Measurements from ENCODE around the gene SIGLEC8. TPM values are rescaled to one million over a fixed set of nuclear protein-coding genes. Genes with fewer than 3 reads are reported as not detected.

Gene SIGLEC8
- 0.13 and 1.2 TPM in 2 replicates for total RNA-seq
- polyA plus RNA-seq, result 0.28 TPM in 1 of 2 replicates, not detected in the other

DNA sequence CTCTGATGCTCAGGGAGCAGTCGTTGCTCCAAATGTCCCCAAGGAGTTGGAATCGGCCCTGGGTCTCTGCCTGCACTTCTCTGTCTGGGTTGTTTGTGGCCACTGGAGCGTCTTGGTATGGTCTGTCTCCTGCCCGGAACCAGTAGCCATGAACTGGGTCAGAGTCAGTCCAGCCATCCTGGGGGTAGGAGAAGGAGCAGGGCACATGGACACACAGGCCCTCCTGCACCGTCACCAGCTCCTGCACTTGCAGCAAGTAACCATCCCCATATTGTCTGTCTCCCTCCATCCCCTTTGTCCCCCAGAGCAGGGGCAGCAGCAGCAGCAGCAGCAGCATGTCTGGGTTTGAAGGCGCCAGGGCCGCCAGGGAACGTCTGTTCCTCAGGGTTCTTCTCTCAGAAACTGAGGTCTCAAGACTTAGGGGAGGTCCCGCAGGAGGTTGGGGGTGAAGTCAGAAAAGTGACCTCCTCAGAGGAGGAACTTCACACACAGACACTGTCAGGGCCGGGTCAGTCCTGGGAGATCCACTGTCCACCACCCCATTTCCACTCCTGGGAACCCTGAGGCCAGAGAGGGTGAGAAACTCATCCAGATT lies at the start of gene SIGLEC8:
Gene SIGLEC8, minus strand, starts transcription at position 404 of the 595 bp plus-strand sequence. Its CDS starts 67 bp downstream, at position 337.
- WGBS (ENCODE audit: low lambda C conversion rate, missing lambda C conversion rate), result 77% methylated on average over 10 of the region's 10 CpGs
- no peaks in the 10 kb centered on the region for H3K79me2 ChIP-seq
- no peaks in the 10 kb centered on the region for H3K9me3 ChIP-seq (ENCODE audit: low read depth)
- H2AFZ ChIP-seq, result no peak within 1 kb of the TSS
- no peak for DNase-seq (ENCODE audit: low spot score)
- no peaks in the 10 kb centered on the region for H3K27me3 ChIP-seq
- H3K4me1 ChIP-seq (ENCODE audit: insufficient read depth), result no peaks in the 10 kb centered on the region
- H3K36me3 ChIP-seq (replicated peaks; ENCODE audit: insufficient read depth, low read depth), result no peaks in the 10 kb centered on the region
- no peaks in the 10 kb centered on the region for H3K9me2 ChIP-seq (replicated peaks; ENCODE audit: insufficient read depth)
- H4K20me1 ChIP-seq (ENCODE audit: insufficient read depth, poor library complexity, severe bottlenecking), result no peaks in the 10 kb centered on the region
- H3K4me3 ChIP-seq, result no peak within 1 kb of the TSS
- no peak within 1 kb of the TSS for H3K4me2 ChIP-seq
- TF ChIP-seq EZH2phosphoT487 (IDR thresholded peaks at IDR 0.05; ENCODE audit: low read depth, severe bottlenecking, unreplicated experiment) (no peak), EZH2 (IDR thresholded peaks at IDR 0.05; ENCODE audit: borderline replicate concordance) (no peak)
- TF ChIP-seq, protein P1, sequence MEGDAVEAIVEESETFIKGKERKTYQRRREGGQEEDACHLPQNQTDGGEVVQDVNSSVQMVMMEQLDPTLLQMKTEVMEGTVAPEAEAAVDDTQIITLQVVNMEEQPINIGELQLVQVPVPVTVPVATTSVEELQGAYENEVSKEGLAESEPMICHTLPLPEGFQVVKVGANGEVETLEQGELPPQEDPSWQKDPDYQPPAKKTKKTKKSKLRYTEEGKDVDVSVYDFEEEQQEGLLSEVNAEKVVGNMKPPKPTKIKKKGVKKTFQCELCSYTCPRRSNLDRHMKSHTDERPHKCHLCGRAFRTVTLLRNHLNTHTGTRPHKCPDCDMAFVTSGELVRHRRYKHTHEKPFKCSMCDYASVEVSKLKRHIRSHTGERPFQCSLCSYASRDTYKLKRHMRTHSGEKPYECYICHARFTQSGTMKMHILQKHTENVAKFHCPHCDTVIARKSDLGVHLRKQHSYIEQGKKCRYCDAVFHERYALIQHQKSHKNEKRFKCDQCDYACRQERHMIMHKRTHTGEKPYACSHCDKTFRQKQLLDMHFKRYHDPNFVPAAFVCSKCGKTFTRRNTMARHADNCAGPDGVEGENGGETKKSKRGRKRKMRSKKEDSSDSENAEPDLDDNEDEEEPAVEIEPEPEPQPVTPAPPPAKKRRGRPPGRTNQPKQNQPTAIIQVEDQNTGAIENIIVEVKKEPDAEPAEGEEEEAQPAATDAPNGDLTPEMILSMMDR (IDR thresholded peaks at IDR 0.05; ENCODE audit: poor library complexity), result no peak
- no peak within 1 kb of the TSS for H3K27ac ChIP-seq

DNA sequence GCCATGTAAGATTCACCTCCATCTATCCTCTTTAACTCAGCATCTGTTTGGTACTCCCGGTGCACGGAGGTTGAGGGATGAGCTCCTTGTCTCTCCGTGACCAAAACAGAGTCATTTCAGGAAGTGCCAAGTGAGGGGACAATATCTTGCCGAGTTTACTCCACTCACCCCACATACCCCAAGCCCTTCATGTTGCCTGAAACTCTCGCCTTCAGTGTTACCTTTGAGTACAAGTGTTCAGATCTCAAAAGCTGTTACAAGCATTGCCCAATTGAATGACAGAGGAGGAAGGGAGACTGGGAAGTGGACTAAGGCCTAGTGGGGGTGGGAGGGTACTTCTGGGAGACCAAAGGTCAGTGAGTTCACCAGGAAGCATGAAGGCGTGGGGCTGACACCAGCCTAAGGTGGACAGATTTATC lies 49.4 kb upstream of the SIGLEC8 start:
- no peak overlapping the region for H3K4me3 ChIP-seq
- H3K79me2 ChIP-seq, result no peaks in the 10 kb centered on the region
- H3K4me2 ChIP-seq, result no peak overlapping the region
- no peaks in the 10 kb centered on the region for H3K9me2 ChIP-seq (replicated peaks; ENCODE audit: insufficient read depth)
- no peak overlapping the region for H3K27ac ChIP-seq
- TF ChIP-seq EZH2phosphoT487 (IDR thresholded peaks at IDR 0.05; ENCODE audit: low read depth, severe bottlenecking, unreplicated experiment), result no peak
- H2AFZ ChIP-seq, result no peak overlapping the region
- H4K20me1 ChIP-seq (ENCODE audit: insufficient read depth, poor library complexity, severe bottlenecking), result no peaks in the 10 kb centered on the region
- no peaks in the 10 kb centered on the region for H3K27me3 ChIP-seq
- no peaks in the 10 kb centered on the region for H3K9me3 ChIP-seq (ENCODE audit: low read depth)
- no peaks in the 10 kb centered on the region for H3K4me1 ChIP-seq (ENCODE audit: insufficient read depth)
- 73% methylated on average over 6 of the region's 6 CpGs for WGBS (ENCODE audit: low lambda C conversion rate, missing lambda C conversion rate)
- no peak for DNase-seq (ENCODE audit: low spot score)
- no peaks in the 10 kb centered on the region for H3K36me3 ChIP-seq (replicated peaks; ENCODE audit: insufficient read depth, low read depth)

DNA sequence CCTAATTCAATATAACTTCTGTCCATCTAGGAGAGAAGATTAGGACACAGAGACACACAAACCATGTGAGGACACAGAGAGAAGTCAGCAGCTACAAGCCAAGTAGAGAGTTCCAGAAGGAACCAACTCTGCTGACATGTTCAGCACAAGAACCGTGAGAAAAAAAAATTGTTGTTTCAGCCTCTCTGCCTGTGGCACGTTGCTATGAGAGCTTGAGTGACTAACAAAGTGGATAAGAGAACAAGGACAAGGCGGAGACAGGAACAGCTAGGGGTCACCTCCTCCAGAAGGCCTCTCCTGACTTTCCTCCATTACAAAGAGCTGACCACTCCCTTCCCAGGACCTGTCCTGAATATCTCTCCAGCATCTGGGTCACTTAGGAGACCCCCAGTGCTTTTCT lies 48.9 kb upstream of the SIGLEC8 start:
- no peak overlapping the region for H3K4me2 ChIP-seq
- no peaks in the 10 kb centered on the region for H3K27me3 ChIP-seq
- H3K4me3 ChIP-seq, result no peak overlapping the region
- H3K9me3 ChIP-seq (ENCODE audit: low read depth), result no peaks in the 10 kb centered on the region
- no peak overlapping the region for H2AFZ ChIP-seq
- H3K27ac ChIP-seq, result no peak overlapping the region
- 41% methylated on average over 3 of the region's 3 CpGs for WGBS (ENCODE audit: low lambda C conversion rate, missing lambda C conversion rate)
- no peak for DNase-seq (ENCODE audit: low spot score)
- TF ChIP-seq EZH2 (IDR thresholded peaks at IDR 0.05; ENCODE audit: borderline replicate concordance) (no peak), EZH2phosphoT487 (IDR thresholded peaks at IDR 0.05; ENCODE audit: low read depth, severe bottlenecking, unreplicated experiment) (no peak)
- TF ChIP-seq, protein P1 (IDR thresholded peaks at IDR 0.05; ENCODE audit: poor library complexity), result no peak
- no peaks in the 10 kb centered on the region for H3K9me2 ChIP-seq (replicated peaks; ENCODE audit: insufficient read depth)
- H3K4me1 ChIP-seq (ENCODE audit: insufficient read depth), result no peaks in the 10 kb centered on the region
- no peaks in the 10 kb centered on the region for H4K20me1 ChIP-seq (ENCODE audit: insufficient read depth, poor library complexity, severe bottlenecking)
- H3K36me3 ChIP-seq (replicated peaks; ENCODE audit: insufficient read depth, low read depth), result no peaks in the 10 kb centered on the region
- no peaks in the 10 kb centered on the region for H3K79me2 ChIP-seq

DNA sequence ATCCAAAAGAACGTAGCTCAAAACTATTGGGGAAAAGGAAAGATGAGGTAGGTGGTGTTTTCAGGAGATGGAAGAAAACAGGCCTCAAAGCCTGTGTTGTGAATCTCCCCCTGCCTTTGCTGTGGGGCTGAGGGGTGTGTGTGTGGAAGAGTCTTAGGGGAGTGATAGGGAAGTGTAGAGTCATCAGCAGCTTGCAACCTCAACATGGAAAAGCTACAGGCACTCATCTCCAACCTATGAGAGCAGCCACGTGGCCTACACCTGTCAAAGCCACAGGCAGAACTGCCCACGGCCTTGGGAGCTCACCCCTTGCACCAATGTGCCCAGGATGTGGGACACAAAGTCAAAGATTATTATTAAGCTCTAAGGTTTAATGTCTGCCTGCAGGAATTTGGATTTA lies 47.6 kb upstream of the SIGLEC8 start:
- no peak for DNase-seq (ENCODE audit: low spot score)
- Histone ChIP-seq H3K9me3 (ENCODE audit: low read depth) (no peaks in the 10 kb centered on the region), H3K4me2 (no peak overlapping the region), H3K27ac (no peak overlapping the region), H3K27me3 (no peaks in the 10 kb centered on the region), H3K4me3 (no peak overlapping the region), H3K4me1 (ENCODE audit: insufficient read depth) (no peaks in the 10 kb centered on the region), H3K36me3 (replicated peaks; ENCODE audit: insufficient read depth, low read depth) (no peaks in the 10 kb centered on the region), H2AFZ (no peak overlapping the region), H4K20me1 (ENCODE audit: insufficient read depth, poor library complexity, severe bottlenecking) (no peaks in the 10 kb centered on the region), H3K9me2 (replicated peaks; ENCODE audit: insufficient read depth) (no peaks in the 10 kb centered on the region), H3K79me2 (no peaks in the 10 kb centered on the region)
- TF ChIP-seq, protein P1 (IDR thresholded peaks at IDR 0.05; ENCODE audit: poor library complexity), result no peak
- TF ChIP-seq EZH2phosphoT487 (IDR thresholded peaks at IDR 0.05; ENCODE audit: low read depth, severe bottlenecking, unreplicated experiment), result no peak
- no peak for TF ChIP-seq EZH2 (IDR thresholded peaks at IDR 0.05; ENCODE audit: borderline replicate concordance)
- 23% methylated on average over 3 of the region's 3 CpGs for WGBS (ENCODE audit: low lambda C conversion rate, missing lambda C conversion rate)

Measured in hepatocyte (in vitro differentiated cells).